Transverse colon (tissue), 4 donors: ENCODE data around the gene TSPAN5. TPM values are rescaled to one million over a fixed set of nuclear protein-coding genes. Genes with fewer than 3 reads are reported as not detected.

Experiments used
- DNase-seq: peaks from one replicate; pipeline ENCODE4 v3.0.0-alpha.2; 2019
- H3K27ac ChIP-seq, 4 donors: fragments of 200-600 bp; sonication (generic); 2 replicates each; pipeline ENCODE4 v1.5.1; 2016 to 2018; ENCODE audit warnings: inconsistent platforms in 4 of 4
- H3K27me3 ChIP-seq: fragments of 200-600 bp; sonication (generic); 2 replicates; pipeline ENCODE4 v1.5.1; 2017; ENCODE audit warnings: inconsistent platforms
- H3K36me3 ChIP-seq, 4 donors: fragments of 200-600 bp; sonication (generic); 2 replicates each; pipeline ENCODE4 v1.5.1; 2017 to 2019; ENCODE audit warnings: inconsistent platforms in 4 of 4
- H3K4me1 ChIP-seq, 4 donors: fragments of 200-600 bp; sonication (generic); 2 replicates each; pipeline ENCODE4 v1.5.1; 2017 to 2020; ENCODE audit warnings: inconsistent platforms in 4 of 4
- H3K4me3 ChIP-seq, 4 donors: fragments of 200-600 bp; sonication (generic); 1 replicate in 1 of 4; 2 replicates in 3 of 4; pipeline versions ENCODE4 v1.5.1 to v1.6.1; 2017 to 2019; ENCODE audit warnings: inconsistent platforms in 4 of 4
- H3K9me3 ChIP-seq, 2 donors: fragments of 200-600 bp; sonication (generic); 2 replicates each; pipeline ENCODE4 v1.5.1; 2017 to 2019; ENCODE audit warnings: inconsistent platforms in 2 of 2
- EP300 ChIP-seq: sonication (generic); formaldehyde crosslinking; IDR thresholded peaks from one replicate; pipeline ENCODE4 v1.6.1; 2017; ENCODE audit warnings: antibody characterized with exemption, low read depth
- POLR2A ChIP-seq: fragments of 450-650 bp; IDR thresholded peaks from one replicate; pipeline ENCODE4 v1.6.1; 2016; ENCODE audit warnings: antibody characterized with exemption, mild to moderate bottlenecking, moderate library complexity
- POLR2AphosphoS5 ChIP-seq, 3 donors: sonication (generic); formaldehyde crosslinking; IDR thresholded peaks; one replicate each; pipeline ENCODE4 v1.6.1; 2016; ENCODE audit warnings: antibody characterized with exemption in 3 of 3
- WGBS, 2 donors: methylation state at CpG; one replicate each; pipeline ENCODE4 v1.1.5; 2018; ENCODE audit warnings: low coverage in 1 of 2; 5-methylcytosine and 5-hydroxymethylcytosine counted together
- in situ Hi-C, 4 donors: fragments of 200-750 bp; cut with MboI; loops; one replicate each; pipeline versions ENCODE4 v1.15.0 to v1.15.1; 2017; ENCODE audit warnings: low sequenced_read_pairs in 3 of 4, low pct_ligation_motif_present in 1 of 4, low pct_unique_long_range_greater_than_20kb in 1 of 4
- intact Hi-C: fragments of 100-400 bp; cut with DNase I; formaldehyde crosslinking; loops from one replicate; pipeline ENCODE4 v1.15.1; 2023; ENCODE audit warnings: low total_unique reads
- total RNA-seq, 4 donors: library from RNA; depleted of rRNA; stranded (reverse); fragments of >200 nt; gene quantifications; one replicate each; pipeline ENCODE4 v1.1.0, GENCODE V29; 2016
- TF ChIP-seq, protein P1 (sequence below), 5 experiments: fragments of 200-600 bp in 3 of 5; fragments of 450-650 bp in 2 of 5; sonication (generic) in 3 of 5; IDR thresholded peaks; 1 replicate in 2 of 5; 2 replicates in 3 of 5; pipeline ENCODE4 v1.5.1; 2016 to 2017; ENCODE audit warnings: antibody characterized with exemption in 5 of 5, inconsistent platforms in 3 of 5, mild to moderate bottlenecking in 2 of 5, moderate library complexity in 1 of 5

The TSPAN5 gene
- total RNA-seq, 4 donors from 2014 or later, result 1.1 to 9.6 (median 4.4) TPM

GRCh38 chr4:98624642-98625041, 33.8 kb downstream of the TSPAN5 start:
- TF ChIP-seq POLR2A, result no peak
- TF ChIP-seq, protein P1, sequence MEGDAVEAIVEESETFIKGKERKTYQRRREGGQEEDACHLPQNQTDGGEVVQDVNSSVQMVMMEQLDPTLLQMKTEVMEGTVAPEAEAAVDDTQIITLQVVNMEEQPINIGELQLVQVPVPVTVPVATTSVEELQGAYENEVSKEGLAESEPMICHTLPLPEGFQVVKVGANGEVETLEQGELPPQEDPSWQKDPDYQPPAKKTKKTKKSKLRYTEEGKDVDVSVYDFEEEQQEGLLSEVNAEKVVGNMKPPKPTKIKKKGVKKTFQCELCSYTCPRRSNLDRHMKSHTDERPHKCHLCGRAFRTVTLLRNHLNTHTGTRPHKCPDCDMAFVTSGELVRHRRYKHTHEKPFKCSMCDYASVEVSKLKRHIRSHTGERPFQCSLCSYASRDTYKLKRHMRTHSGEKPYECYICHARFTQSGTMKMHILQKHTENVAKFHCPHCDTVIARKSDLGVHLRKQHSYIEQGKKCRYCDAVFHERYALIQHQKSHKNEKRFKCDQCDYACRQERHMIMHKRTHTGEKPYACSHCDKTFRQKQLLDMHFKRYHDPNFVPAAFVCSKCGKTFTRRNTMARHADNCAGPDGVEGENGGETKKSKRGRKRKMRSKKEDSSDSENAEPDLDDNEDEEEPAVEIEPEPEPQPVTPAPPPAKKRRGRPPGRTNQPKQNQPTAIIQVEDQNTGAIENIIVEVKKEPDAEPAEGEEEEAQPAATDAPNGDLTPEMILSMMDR (IDR thresholded peaks at IDR 0.05), result no peak
- TF ChIP-seq POLR2AphosphoS5 (IDR thresholded peaks at IDR 0.05), result no peak
- no peak for TF ChIP-seq EP300
- Histone ChIP-seq H3K27ac (no peak overlapping the region), H3K36me3 (no peaks in the 10 kb centered on the region), H3K9me3 (no peaks in the 10 kb centered on the region), H3K4me3 (no peak overlapping the region), H3K4me1 (peaks cover 0 to 13% (median 7%) of the 10 kb centered on the region in 4 donors), H3K27me3 (no peaks in the 10 kb centered on the region)
- DNase-seq, result no peak
- intact Hi-C loops, result no loop called here
- WGBS, 2 donors, result 77 to 93% methylated on average over 4 of the region's 4 CpGs
- in situ Hi-C loops, result no loop called here

DNA sequence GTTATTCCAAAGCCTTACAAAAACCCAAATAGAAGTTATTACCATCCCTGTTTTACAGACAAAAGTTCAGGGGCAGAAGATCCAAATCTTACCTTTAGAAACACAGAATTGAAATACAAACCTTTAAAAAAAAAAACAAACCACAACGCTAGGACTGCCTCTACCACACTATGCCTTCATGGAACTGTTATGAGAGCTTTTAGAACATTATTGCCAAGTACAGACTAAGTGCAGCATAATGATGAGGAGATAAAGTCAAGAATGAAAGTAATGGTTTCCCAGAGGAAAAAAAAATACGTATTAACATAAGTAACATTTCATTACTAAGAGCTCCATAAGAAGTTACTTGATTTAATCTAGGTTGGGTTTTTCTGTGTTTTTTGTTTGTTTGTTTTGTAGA, 34.3 kb downstream of the TSPAN5 start:
- TF ChIP-seq, protein P1 (IDR thresholded peaks at IDR 0.05), result no peak
- no peak for TF ChIP-seq EP300

DNA sequence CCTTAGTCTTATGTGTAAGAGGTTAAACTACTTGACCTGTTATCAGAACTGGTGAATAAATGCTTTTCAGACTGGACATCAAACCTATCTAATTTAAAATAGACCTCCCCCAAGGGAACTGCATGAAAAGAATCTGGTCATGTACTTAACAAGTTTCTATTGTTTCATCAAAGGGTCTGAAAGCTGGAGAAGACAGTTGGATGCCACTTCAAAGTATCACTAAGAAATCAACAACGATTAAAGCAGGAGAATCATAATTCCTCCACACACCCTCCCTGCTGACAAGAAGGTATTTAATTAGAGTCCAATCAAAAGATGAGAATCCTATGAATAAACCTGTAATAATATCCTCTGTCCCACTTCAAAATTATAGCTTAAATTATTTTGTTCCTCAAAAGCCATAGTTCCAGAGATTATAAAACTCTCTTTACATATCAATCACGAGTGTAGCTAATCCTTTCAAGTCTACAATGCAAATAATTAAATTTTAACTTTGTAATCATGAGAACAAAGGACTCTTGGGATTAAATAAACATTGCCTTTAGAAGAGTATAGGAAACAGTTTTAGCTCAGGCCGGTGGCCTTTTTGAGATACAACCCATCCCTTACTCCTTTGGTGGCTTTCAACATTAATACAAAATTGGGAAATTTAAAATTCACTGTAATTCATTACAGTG, 35.1 kb downstream of the TSPAN5 start:
- Histone ChIP-seq H3K27ac (no peak overlapping the region), H3K9me3 (no peaks in the 10 kb centered on the region), H3K27me3 (no peaks in the 10 kb centered on the region), H3K4me1 (peaks cover 0 to 19% (median 9%) of the 10 kb centered on the region in 4 donors), H3K36me3 (no peaks in the 10 kb centered on the region), H3K4me3 (no peak overlapping the region)
- WGBS, 2 donors, result 34 to 35% methylated on average over 3 of the region's 3 CpGs
- in situ Hi-C loops, result no loop called here
- no peak for DNase-seq
- TF ChIP-seq, protein P1 (IDR thresholded peaks at IDR 0.05), result no peak
- TF ChIP-seq EP300, result no peak
- TF ChIP-seq POLR2A, result no peak
- TF ChIP-seq POLR2AphosphoS5 (IDR thresholded peaks at IDR 0.05), result no peak
- intact Hi-C loops, result no loop called here

More for the DNA sequence above, 34.3 kb downstream of the TSPAN5 start:
- Histone ChIP-seq H3K4me1 (peaks cover 0 to 13% (median 9%) of the 10 kb centered on the region in 4 donors), H3K27ac (no peak overlapping the region), H3K27me3 (no peaks in the 10 kb centered on the region), H3K4me3 (no peak overlapping the region), H3K36me3 (no peaks in the 10 kb centered on the region), H3K9me3 (no peaks in the 10 kb centered on the region)
- intact Hi-C loops (no loop called here), in situ Hi-C loops (no loop called here)
- no peak for DNase-seq
- 73 to 84% methylated on average over 2 of the region's 2 CpGs for WGBS, 2 donors

- Histone ChIP-seq H3K27me3 (no peaks in the 10 kb centered on the region), H3K4me1 (peaks cover 0 to 11% (median 2%) of the 10 kb centered on the region in 4 donors), H3K9me3 (no peaks in the 10 kb centered on the region), H3K36me3 (no peaks in the 10 kb centered on the region), H3K4me3 (no peak overlapping the region), H3K27ac (no peak overlapping the region)
- TF ChIP-seq POLR2A (no peak), POLR2AphosphoS5 (IDR thresholded peaks at IDR 0.05) (no peak), EP300 (no peak)
- TF ChIP-seq, protein P1 (IDR thresholded peaks at IDR 0.05), result no peak
- 83 to 86% methylated on average over 6 to 9 of the region's 9 CpGs for WGBS, 2 donors
- no peak for DNase-seq
- intact Hi-C loops, result no loop called here
- in situ Hi-C loops, result no loop called here
Measured at GRCh38 chr4:98620087-98620784, 38.2 kb downstream of the TSPAN5 start.
